Skin epidermis (tissue), 12 donors: ENCODE data around the gene FLOT1.

Experiments
- H3K27ac ChIP-seq, 21 experiments: fragments of 200-600 bp; sonication (generic) in 11 of 21; one replicate each; pipeline ENCODE4 v1.5.0; 2020; ENCODE audit warnings: mild to moderate bottlenecking in 3 of 21, inconsistent platforms in 2 of 21, moderate library complexity in 2 of 21
- H3K4me3 ChIP-seq, 7 experiments: fragments of 200-600 bp; sonication (generic) in 2 of 7; one replicate each; pipeline ENCODE4 v1.5.0; 2020; ENCODE audit warnings: inconsistent platforms in 2 of 7, mild to moderate bottlenecking in 2 of 7, moderate library complexity in 1 of 7

The FLOT1 gene, protein sequence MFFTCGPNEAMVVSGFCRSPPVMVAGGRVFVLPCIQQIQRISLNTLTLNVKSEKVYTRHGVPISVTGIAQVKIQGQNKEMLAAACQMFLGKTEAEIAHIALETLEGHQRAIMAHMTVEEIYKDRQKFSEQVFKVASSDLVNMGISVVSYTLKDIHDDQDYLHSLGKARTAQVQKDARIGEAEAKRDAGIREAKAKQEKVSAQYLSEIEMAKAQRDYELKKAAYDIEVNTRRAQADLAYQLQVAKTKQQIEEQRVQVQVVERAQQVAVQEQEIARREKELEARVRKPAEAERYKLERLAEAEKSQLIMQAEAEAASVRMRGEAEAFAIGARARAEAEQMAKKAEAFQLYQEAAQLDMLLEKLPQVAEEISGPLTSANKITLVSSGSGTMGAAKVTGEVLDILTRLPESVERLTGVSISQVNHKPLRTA

DNA sequence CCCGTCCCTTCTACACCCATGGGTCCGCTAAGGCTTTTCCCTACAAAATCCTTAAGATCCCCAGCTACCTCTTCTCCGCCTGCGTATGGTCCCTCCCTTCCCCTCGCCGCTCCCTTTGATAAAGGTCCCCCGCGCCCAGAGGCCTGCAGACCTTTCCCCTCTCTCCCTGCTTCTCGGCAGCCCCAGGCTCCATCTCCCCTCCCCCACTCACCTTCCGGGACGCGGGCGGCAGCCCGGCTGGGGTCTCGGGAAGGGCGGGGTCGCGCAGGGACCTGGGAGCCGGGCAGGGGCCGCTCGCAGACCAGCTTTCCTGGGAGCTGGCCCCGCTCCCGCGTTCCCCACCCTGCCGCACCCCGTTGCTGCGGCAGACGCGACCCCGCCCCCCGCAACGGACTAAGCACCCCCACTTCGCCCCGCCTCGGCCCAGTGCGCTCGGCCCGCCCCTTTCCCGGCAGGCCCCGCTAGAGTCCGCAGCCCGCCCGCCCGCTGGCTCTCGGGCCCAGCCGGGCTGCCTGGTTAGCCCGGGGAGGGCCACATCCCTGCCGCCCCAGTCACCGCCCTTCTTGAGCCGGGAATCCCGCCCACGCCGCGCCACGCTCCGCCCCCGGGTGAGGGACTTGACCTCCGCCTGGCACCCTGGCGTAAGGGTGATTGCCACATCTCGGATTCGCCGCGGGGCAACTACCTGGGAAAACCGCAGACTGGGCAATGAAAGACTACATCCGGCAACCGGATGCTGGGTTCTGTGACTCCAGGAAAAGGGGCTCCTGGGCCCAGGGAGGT, at the start of gene FLOT1:
TSS of gene FLOT1 (minus strand) at position 372 of the 783 bp plus-strand sequence. CDS start 498 bp downstream, outside the sequence.
- Histone ChIP-seq H3K4me3 (peak within 1 kb of the TSS; percentile 67 to 88 (median 74)), H3K27ac (peak within 1 kb of the TSS; percentile 82 to 98 (median 94))

DNA sequence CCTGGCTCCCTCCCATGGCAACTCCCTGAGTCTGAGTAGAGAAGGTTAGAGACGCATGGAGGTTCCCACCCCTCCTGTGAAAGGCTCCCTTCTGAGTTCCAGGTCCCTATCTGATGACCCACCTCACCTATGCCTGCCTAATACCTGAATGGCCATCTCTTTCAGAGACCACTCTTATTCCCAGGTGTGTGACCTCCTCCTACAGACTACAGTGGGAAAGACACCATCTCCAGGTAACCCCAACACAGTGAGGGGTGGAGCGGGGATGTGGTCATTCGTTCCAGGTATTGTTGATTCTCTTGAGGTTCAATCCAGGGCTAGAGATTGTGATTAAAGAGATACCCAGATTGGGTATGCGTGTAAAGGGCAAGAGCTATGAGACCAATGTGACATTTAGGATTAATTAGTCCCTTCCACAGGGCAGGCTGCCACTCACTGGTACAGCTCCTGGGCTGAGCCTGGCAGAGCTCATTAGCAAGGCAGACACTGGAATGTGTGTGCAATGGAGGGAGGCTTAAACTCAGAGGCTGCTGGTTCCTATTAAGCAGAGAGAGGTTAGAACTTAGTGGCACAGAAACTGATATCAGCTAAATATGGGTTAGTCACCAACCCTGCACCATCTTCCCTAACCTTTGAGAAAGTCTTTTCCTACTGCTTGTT, 48.4 kb upstream of the FLOT1 start:
- Histone ChIP-seq H3K4me3 (no peak overlapping the region), H3K27ac (no peak overlapping the region)

DNA sequence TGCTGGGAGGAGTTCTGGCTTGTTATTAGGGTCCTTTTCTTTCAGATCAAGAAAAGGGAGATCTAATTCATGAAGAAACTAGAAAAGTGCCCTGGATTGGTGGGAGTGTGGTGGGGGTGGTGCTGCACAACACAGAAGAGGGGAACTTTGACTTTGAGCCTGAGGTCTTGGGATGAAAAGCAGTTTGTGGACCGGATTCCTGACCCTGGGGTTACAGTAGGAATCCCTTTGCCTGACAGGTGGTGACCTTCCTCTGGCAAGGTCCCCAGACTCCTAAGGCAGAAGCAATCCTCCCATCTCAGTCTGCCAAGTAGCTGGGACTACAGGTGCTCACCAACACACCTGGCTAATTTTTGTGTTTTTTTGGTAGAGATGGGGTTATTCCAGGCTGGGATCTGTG, 47.1 kb upstream of the FLOT1 start:
- H3K27ac ChIP-seq, result no peak overlapping the region
- no peak overlapping the region for H3K4me3 ChIP-seq

DNA sequence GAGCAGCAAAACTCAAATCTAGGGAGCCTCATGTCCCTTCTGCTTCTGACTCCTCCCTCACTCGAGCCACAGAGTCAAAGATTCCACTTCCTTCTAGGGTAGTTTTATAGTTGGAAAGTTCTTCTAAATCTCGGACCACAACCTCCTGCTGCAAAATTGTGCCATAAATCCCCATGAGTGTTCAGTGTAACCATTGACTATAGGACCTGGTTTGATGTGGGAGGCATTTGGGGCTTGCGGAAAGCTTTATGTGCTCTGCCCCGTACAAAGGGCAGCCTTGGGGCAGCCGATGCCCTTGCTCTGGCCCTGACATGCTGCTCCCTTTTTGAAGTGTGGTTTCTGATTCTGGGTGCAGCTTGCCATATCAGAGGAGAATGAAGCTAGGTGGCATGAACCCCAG, 45.5 kb upstream of the FLOT1 start:
- H3K4me3 ChIP-seq, result no peak overlapping the region
- peak overlapping the region in 3 of 21 experiments; percentile 7 to 40 (median 9) for H3K27ac ChIP-seq

DNA sequence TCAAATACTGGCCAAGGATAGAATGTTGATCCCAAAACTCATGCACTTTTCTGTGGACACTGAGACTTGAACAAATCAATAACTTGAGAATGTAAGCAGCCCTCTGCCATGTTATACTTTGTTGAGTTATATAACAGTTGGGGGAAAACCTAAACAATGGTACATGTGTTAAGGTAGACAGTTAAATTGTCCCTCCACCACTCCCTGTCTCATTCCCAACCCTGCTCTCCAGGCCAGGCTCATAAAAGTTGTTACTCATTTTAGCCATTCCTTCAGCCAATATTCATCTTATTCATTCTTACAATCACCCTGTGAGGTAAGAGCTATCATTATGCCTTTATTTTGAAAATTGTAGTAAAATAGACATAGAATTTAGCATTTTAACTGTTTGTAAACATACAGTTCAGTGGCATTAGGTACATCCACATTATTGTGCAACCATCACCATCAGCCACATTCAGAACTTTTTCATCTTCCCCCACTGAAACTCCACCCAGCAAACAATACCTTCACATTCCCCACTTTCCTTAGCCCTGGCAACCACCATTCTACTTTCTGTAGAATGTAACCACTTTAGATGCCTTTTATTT, 40.0 kb upstream of the FLOT1 start:
- Histone ChIP-seq H3K4me3 (no peak overlapping the region), H3K27ac (peak overlapping the region in 20 of 21 experiments; percentile 8 to 90 (median 82))

DNA sequence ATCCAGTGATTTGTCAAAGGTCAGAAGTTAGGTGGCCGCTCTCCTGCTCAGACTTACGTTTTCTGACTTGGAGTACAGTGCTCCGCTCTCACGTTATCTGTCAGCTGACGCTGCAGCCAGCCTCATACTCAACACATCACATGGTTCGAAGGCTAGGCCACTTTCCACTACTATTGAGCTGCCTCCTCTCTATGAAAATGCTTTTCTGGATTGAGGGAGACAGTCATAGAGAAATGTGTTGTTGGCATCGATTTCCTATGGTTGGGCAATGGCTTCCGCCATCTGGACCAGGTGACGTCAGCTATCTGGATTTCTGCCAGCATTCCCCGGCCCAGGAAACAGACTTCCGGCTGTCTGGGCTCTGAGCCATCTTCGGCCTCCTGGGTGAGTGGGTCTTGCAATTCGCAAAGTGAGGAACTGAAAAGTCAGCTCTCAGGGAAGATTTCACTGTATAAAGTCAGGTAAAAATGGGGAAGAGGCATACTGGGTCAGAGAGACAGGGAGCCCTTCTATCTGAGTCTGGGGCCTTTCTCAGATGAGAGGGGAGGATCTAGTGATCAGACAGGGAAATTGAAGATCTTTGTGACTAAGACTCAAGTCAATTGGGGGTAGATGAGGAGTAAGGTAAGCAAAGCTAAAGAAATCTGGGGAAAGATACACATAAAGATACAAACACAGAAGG, 39.4 kb upstream of the FLOT1 start:
- Histone ChIP-seq H3K27ac (peak overlapping the region in 20 of 21 experiments; percentile 8 to 90 (median 82)), H3K4me3 (no peak overlapping the region)

DNA sequence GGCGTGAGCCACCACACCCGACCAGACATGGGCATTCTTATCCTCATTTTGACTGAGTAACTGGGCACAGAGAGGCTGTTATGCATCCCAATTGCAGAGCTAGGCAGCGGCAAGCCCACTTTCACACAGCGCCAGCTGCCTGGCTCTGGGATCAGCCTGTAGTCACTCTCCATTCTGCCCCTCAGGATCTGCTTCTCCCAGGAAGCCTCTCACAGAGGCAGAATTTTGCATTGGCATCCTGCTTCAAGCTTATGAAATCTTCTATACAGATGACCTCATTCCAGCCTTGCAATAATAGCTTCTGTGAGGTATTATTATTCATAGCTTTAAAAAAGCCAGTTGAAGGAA, 38.9 kb upstream of the FLOT1 start:
- H3K4me3 ChIP-seq, result no peak overlapping the region

DNA sequence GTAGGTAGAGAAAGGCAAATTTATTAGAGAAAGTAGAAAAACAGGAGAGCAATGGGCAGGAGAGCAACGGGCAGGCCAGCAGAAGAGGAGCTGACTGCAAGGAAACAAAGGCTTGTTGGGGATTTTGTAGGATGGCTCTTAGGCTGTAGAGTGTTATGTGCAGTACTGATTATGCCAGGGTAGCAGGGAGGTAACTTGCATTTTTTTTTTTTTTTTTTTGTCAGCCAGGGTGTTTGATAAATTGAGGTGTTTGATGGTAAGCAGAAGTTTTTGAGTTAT, 38.1 kb upstream of the FLOT1 start:
- no peak overlapping the region for H3K4me3 ChIP-seq
- peak overlapping the region in 9 of 21 experiments; percentile 14 to 90 (median 84) for H3K27ac ChIP-seq

More for the DNA sequence above, 38.9 kb upstream of the FLOT1 start:
- peak overlapping the region in 19 of 21 experiments; percentile 64 to 90 (median 82) for H3K27ac ChIP-seq

DNA sequence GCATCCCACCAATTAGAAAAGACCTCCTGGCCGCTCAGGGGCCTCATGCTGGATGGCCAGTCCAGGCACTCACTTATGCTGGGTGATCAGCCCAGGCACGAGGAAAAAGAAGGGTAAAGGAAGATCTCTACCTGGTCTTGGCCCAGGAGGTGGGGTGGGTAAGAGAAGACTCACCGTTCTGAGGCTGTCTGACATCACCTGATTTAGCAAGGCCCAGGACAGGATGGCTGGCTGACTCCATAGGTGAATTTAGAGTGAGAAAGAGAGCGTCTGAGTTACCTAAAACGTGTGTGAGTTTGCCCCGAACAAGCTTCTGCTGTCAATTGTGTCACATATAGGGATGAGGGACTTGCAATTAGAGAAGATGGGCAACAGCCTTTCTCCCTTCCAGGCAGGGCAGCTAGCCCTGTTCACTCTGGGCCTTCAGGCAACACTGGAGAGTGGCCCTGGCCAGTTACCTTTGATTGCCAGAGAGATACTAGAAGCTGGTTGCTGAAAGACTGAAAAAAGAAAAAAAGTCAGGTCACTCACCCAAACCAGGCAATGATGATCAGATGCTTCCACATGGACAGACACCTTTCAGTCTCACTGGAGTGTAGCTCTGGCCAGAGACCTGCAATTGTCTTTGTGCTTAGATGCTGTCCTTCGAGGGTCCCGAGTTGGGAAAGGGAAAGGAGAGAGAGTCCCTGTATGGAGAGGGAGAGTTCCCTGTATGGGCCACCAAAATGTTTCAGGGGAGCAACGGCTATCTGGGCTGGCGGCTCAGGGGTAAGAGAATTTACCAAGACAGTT, 37.6 kb upstream of the FLOT1 start:
- H3K27ac ChIP-seq, result peak overlapping the region in 13 of 21 experiments; percentile 5 to 90 (median 60)
- H3K4me3 ChIP-seq, result no peak overlapping the region

DNA sequence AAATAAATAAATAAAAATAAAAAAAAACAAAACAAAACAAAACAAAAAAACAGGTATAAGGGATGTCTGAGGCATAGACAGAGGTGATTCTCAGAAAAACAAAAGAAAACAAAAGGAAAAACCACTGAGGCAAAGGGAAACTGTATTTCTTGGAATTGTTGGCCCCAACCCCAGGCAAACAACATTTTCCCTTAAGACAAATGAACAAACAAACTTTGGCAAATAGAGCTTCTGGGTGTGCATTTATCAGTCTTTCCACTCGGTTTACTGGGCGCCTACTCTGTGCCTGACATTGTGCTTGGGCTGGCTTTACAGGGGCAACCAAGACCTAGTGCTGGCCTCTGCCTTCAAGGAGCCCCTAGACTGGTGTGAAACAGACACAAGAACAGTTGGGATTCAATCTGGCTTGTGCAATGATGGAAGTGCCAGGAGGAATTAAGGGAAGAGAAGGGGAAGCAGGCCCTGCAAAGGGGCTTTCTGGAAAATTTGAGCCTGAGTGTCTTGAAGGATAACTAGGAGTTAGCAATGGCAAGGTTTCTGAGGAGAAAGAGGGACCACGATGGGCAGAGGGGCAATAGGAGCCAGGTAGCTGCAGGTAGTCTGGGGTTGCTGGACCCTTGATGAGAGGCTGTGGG, 35.6 kb upstream of the FLOT1 start:
- peak overlapping the region in 7 of 21 experiments; percentile 10 to 67 (median 50) for H3K27ac ChIP-seq

DNA sequence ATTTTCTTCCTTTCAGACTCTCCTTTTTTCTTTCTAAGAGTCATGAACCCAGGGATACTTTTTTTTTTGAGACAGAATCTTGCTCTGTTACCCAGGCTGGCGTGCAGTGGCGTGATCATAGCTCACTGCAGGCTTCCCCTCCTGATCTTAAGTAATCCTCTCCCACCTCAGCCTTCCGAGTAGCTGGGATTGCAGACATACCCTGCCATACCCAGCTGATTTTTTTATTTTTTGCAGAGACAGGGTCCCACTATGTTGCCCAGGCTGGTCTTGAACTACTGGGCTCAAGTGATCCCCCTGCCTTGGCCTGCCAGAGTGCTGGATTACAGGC, 34.6 kb upstream of the FLOT1 start:
- H3K27ac ChIP-seq, result peak overlapping the region in 1 of 21 experiments; percentile 27

More for the DNA sequence above, 35.6 kb upstream of the FLOT1 start:
- no peak overlapping the region for H3K4me3 ChIP-seq

DNA sequence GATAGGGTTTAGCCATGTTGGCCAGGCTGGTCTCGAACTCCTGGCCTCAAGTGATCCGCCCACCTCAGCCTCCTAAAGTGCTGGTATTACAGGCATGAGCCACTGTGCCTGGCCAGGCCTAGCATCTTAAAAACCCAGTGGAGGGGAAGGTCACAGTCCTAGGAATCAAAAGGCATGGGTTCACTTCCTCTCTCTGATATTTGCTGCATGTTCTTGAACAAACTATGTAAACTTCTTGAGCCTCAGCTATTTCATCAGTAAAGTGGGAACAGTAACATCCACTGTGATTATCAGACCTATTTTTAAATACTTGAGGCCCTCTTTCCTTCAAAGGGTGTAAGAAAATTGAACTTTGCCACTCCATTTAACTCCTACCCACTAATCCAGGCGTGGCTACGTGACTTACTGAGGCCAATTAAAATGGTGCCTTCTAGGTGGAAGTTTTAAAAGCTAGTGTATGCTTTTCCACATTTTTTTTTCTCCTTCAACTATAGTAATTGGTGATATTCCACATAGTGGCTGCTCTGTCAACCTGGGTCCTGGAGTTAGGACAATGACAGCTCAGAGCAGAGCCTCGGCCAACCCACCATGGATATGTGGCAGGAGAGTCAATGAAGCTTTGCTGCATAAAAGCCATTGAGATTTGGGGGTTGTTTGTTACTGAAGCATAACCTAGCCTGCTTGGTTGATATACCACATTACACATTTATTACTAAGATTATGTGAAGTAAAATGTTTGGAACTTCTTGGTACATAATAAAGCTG, 34.1 kb upstream of the FLOT1 start:
- Histone ChIP-seq H3K4me3 (no peak overlapping the region), H3K27ac (peak overlapping the region in 1 of 21 experiments; percentile 6)

More for the DNA sequence above, 34.6 kb upstream of the FLOT1 start:
- no peak overlapping the region for H3K4me3 ChIP-seq

DNA sequence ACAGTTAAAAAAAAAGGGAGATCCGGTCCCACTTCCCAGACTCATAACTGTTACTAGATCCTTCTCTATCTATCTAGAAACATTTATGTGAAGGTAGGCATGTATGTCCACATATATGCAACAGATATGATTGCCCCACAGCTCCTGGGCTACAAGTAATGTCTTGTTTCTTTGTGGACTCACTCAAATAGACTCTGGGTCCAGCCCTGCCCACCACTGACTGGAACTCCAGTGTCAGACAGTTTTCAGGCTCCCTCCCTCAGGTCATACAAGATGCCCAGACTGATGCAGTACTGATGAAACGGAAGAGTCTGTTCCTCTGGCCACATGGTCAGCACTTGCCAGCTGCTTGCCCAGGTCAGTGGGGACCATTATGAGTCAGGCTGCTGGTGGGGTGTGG, 32.6 kb upstream of the FLOT1 start:
- Histone ChIP-seq H3K4me3 (no peak overlapping the region), H3K27ac (no peak overlapping the region)

DNA sequence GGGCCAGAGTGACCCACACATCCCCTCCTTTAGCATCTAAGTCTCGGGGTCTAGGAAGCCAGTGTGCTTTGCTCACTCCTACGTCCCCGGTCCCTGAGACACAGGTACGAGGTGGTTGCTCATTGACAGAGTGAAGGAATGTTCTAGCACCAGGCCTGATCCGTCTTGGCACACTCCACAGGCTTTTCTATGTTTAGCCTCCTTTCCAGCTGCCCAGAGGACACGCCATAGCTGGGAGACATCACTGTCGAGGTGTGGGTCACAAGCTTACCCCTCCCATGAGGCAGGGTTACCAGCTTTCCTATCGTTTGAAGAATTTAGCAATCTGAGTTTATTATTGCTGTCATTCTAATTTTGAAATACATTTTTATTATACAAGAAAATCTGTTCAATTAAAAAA, 32.2 kb upstream of the FLOT1 start:
- Histone ChIP-seq H3K27ac (no peak overlapping the region), H3K4me3 (no peak overlapping the region)

DNA sequence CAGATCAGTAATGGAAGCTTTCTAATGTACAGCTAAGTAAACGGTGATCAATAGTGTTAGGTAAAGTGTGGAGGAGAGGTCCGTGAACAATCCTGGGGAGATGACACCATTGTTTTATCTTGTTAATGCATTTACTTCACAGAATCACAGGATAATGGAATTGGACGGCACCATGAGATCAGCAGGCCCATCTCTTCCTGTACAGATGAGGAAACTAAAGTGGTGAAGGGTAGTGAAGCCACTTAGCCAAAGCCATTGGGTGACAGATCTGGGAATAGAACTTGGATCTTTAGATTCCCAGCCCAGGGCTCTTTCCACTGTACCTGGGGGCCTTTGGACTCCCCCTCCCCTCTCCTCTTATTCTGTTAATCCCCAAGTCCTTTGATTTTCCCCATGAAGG, 28.1 kb upstream of the FLOT1 start:
- Histone ChIP-seq H3K4me3 (no peak overlapping the region), H3K27ac (peak overlapping the region in 10 of 21 experiments; percentile 5 to 85 (median 70))

DNA sequence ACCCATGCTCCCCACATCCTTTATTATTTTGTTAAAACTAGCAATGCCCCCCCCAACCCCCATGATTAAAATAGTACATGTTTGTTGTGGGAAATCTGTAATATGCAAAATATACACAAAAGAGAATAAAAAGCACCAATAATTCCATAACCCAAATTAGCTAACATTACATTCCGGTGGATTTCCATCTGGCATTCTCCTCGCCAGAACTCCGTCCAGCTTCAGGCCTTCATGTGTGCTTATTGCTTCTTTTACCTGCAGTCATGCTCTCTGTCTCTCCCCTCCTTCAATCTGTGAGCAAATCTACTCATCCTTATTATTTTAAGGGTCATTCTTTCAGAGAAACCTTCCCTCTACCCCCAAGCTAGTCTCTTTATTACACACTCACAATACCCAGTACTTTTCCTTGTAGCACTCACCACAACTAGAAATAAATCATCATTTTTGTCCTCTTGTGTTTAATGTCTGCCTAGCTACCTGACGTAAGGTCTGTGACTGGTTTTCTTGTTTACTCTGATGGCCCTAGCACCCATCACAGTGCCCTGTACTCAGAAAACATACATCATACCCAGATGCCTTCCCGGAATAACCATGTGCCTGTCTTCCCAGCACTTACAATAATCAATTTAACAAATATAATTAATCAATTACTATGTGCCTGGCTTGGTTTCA, 27.5 kb upstream of the FLOT1 start:
- peak overlapping the region in 15 of 21 experiments; percentile 5 to 85 (median 63) for H3K27ac ChIP-seq
- no peak overlapping the region for H3K4me3 ChIP-seq
